GM19043 (cell line): Measurements from ENCODE around the gene CAV2.

Experiments
- ATAC-seq: cut with Tn5 transposase; IDR thresholded peaks from one replicate; pipeline ENCODE4 v1.9.1; 2021; ENCODE audit warnings: low read depth; ENCODE audit not compliant: unreplicated experiment

Gene CAV2

GRCh38 chr7:116521046-116521664, 21.6 kb downstream of the CAV2 start:
- no peak for ATAC-seq

GRCh38 chr7:116522247-116522646, 22.7 kb downstream of the CAV2 start:
- no peak for ATAC-seq

DNA sequence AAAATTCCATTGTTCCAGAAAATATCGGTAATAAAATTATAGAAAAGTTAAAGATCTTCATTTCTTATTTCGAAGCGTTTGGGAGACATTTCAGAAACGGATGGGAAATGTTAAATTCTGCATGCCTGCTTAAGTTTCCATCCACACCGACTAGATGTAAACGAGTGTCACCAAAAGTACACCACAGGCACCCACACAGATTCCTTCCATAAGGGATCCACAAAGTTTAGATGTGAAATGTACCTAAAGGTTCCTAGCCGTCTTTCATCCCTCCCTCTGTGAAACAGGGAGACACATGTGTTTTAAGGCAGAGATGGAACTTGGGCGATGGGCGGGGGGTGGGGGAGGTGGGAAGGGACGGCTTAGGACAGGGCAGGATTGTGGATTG, 24.7 kb downstream of the CAV2 start:
- no peak for ATAC-seq

DNA sequence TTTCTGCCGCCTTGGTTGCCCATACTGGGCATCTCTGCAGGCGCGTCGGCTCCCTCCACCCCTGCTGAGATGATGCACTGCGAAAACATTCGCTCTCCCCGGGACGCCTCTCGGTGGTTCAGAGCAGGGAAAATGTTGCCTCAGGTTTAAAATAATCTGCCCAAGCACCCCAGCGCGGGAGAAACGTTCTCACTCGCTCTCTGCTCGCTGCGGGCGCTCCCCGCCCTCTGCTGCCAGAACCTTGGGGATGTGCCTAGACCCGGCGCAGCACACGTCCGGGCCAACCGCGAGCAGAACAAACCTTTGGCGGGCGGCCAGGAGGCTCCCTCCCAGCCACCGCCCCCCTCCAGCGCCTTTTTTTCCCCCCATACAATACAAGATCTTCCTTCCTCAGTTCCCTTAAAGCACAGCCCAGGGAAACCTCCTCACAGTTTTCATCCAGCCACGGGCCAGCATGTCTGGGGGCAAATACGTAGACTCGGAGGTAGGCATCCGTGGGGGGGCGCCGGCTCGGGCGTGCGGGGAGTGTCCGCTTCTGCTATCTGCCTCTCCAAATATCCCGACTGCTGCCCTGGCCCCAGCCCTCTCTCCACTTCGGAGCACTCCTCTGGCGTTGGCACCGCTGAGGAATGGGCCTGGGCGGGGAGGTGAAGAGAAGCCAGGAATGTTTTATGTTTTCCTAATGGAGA, 25.2 kb downstream of the CAV2 start, which contains the start of gene CAV1:
TSS of gene CAV1 (plus strand) at position 428 of the 689 bp plus-strand sequence. CDS start at position 455, 27 bp downstream.
- ATAC-seq = no peak

- ATAC-seq = no peak
Observed at GRCh38 chr7:116525298-116525912, 25.9 kb downstream of the CAV2 start.

GRCh38 chr7:116525913-116526861, 26.6 kb downstream of the CAV2 start:
- peak; percentile 97 for ATAC-seq

DNA sequence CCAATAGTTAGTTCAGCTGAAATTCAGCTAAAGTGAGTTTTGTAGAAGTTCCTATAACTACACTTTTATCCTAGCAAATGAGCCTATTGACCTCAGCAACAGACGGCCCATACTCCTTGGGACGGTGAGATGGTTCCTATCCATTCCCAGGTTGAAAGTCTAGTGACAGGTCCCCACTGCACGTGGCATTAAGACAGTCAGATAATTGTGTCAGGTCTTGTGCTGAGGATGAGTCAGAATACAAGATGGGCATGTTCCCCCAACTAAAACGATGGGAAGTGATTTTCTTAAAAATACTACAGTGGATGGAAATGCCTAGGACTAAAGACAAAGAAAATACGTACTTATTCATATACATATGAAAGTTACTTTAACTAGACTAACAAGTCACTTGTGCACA, 27.4 kb downstream of the CAV2 start:
- ATAC-seq = no peak

GRCh38 chr7:116527521-116527920, 28.0 kb downstream of the CAV2 start:
- no peak for ATAC-seq

- ATAC-seq = no peak
Observed at GRCh38 chr7:116528008-116528789, 28.7 kb downstream of the CAV2 start.

GRCh38 chr7:116529250-116529649, 29.7 kb downstream of the CAV2 start:
- no peak for ATAC-seq

- no peak for ATAC-seq
Observed at GRCh38 chr7:116530107-116530820, 30.7 kb downstream of the CAV2 start.

- no peak for ATAC-seq
Observed at GRCh38 chr7:116532102-116532688, 32.7 kb downstream of the CAV2 start.

DNA sequence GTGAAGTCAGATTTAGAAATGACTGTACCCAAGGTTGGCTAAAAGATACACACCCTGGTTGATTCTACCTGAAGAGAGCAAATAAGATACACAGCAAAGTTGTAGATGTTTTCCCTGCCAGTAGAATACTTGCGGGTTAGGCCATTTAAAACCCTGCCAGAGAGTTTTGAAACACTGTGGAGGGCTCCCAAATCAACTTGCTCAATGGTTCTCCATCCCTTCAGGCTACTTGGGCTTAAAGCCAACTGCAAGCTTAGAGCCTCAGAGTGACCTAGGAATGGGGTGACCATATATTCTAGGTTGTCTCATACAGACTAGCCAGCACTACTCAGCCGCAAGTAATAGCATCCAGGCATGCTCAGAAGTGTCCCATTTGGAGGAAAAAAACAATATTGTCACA, 35.3 kb downstream of the CAV2 start:
- no peak for ATAC-seq

- no peak for ATAC-seq
Observed at GRCh38 chr7:116535416-116535815, 35.9 kb downstream of the CAV2 start.

DNA sequence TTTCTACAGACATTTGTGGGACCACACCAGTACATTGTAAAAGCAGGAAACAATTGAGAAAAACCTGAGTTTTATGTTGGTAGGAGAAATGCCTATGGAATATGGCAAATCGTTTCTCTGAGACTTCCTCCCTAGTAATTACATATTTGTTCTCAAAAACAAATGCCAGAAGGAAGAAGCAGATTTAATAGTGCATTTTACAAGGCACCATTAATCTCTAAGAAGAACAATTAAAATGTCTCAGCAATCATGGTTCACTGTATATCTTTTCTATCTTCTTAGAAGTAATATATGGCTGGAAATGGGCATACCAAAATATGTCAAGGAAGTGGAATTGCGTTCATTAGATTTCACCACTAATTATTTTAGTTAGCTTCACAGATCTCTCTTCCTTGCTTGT, 38.6 kb downstream of the CAV2 start:
- ATAC-seq = no peak

DNA sequence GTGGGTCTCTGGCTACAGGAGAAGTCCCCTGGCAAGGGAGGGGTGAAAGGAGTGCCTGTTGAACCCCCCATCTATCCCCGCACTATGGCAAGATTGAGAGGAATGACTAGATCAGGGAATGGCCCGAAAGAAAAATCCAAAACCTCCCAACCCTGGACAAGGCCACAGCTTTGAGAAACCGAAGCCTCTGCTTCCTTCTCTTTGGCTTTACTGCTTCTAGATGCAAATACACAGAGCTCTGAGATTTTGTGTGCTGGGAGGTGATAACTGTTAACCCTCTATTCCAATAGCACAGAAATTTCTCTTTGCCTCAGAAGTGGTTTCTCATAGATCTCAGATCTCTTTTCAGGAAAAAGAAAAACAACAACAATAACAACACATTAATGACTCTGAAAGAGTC, 40.3 kb downstream of the CAV2 start:
- no peak for ATAC-seq

DNA sequence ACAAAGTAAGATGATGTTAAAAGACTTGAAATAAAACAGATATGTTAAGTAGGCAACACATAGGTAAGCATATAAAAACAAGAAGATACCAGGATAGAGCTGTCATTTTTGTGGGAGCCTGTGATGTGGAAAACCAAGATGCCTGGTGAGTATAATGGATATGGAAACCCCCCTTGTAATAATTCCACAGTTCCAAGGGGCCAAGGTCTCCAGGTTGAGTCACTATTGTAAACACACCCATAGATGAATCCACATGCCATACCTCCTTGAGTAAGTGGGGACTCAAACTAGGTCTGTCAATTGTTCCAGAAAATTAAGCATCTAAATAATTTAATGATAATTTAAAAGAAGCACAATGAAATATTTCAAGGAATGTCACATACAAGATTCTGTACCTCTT, 41.2 kb downstream of the CAV2 start:
- no peak for ATAC-seq

GRCh38 chr7:116541951-116542350, 42.4 kb downstream of the CAV2 start:
- ATAC-seq = no peak

GRCh38 chr7:116542618-116543017, 43.1 kb downstream of the CAV2 start:
- ATAC-seq = no peak
